Chondrocyte (in vitro differentiated cells): ENCODE results near the gene HOOK1. TPM values are rescaled to one million over a fixed set of nuclear protein-coding genes. Genes with fewer than 3 reads are reported as not detected.

Source experiments
- DNase-seq: peaks from one replicate; pipeline ENCODE4 v3.0.0; 2021; ENCODE audit warnings: mixed read lengths, low spot score
- H3K27ac Mint-ChIP-seq: one replicate; pipeline ENCODE4 v1.8.0; 2021; ENCODE audit warnings: mild to moderate bottlenecking, moderate library complexity, mixed read lengths; ENCODE audit not compliant: unreplicated experiment
- H3K27me3 Mint-ChIP-seq: 2 replicates; pipeline ENCODE4 v1.8.0; 2021; ENCODE audit warnings: low read depth, mixed read lengths
- H3K36me3 Mint-ChIP-seq: 2 replicates; pipeline ENCODE4 v1.8.0; 2021; ENCODE audit warnings: low read depth, mixed read lengths
- H3K4me1 Mint-ChIP-seq: 2 replicates; pipeline ENCODE4 v1.8.0; 2021; ENCODE audit warnings: low read depth, mild to moderate bottlenecking, mixed read lengths
- H3K4me3 Mint-ChIP-seq: one replicate; pipeline ENCODE4 v1.8.0; 2021; ENCODE audit warnings: mild to moderate bottlenecking, moderate library complexity, mixed read lengths; ENCODE audit not compliant: unreplicated experiment
- H3K9me3 Mint-ChIP-seq: 2 replicates; pipeline ENCODE4 v1.8.0; 2021; ENCODE audit warnings: low read depth, mixed read lengths
- CTCF ChIP-seq: fragments of 200-600 bp; sonication (generic); IDR thresholded peaks from 2 replicates; pipeline ENCODE4 v1.5.0; 2021; ENCODE audit warnings: antibody characterized with exemption, mild to moderate bottlenecking, moderate library complexity
- total RNA-seq: library from RNA; stranded (reverse); gene quantifications from 3 replicates; pipeline ENCODE4 v1.2.1, GENCODE V29; 2021

HOOK1 gene
- total RNA-seq, 1 donor from 2014 or later = 0.40 TPM

- no peak for TF ChIP-seq CTCF
- Mint-ChIP-seq H3K9me3 (peaks cover 4% of the 10 kb centered on the region), H3K36me3 (peaks cover 2% of the 10 kb centered on the region), H3K27me3 (peaks cover 2% of the 10 kb centered on the region), H3K27ac (no peak overlapping the region), H3K4me3 (no peak overlapping the region), H3K4me1 (no peaks in the 10 kb centered on the region)
- no peak for DNase-seq
Measured at GRCh38 chr1:59857679-59858354, 43.1 kb downstream of the HOOK1 start.

GRCh38 chr1:59866462-59866861 is 51.7 kb downstream of the HOOK1 start:
- no peak for DNase-seq
- Mint-ChIP-seq H3K9me3 (no peaks in the 10 kb centered on the region), H3K36me3 (no peaks in the 10 kb centered on the region), H3K27me3 (peaks cover 3% of the 10 kb centered on the region), H3K4me1 (peaks cover 6% of the 10 kb centered on the region), H3K27ac (no peak overlapping the region), H3K4me3 (no peak overlapping the region)
- TF ChIP-seq CTCF = no peak

GRCh38 chr1:59871746-59872145 is 57.0 kb downstream of the HOOK1 start:
- Mint-ChIP-seq H3K27me3 (peaks cover 3% of the 10 kb centered on the region), H3K4me3 (no peak overlapping the region), H3K27ac (no peak overlapping the region), H3K4me1 (no peaks in the 10 kb centered on the region), H3K36me3 (no peaks in the 10 kb centered on the region), H3K9me3 (no peaks in the 10 kb centered on the region)
- no peak for TF ChIP-seq CTCF
- no peak for DNase-seq

- Mint-ChIP-seq H3K4me1 (no peaks in the 10 kb centered on the region), H3K4me3 (no peak overlapping the region), H3K9me3 (peaks cover 10% of the 10 kb centered on the region), H3K27ac (no peak overlapping the region), H3K27me3 (peaks cover 4% of the 10 kb centered on the region), H3K36me3 (peaks cover 3% of the 10 kb centered on the region)
- no peak for TF ChIP-seq CTCF
- no peak for DNase-seq
Measured at GRCh38 chr1:59877108-59877682, 62.4 kb downstream of the HOOK1 start.

DNA sequence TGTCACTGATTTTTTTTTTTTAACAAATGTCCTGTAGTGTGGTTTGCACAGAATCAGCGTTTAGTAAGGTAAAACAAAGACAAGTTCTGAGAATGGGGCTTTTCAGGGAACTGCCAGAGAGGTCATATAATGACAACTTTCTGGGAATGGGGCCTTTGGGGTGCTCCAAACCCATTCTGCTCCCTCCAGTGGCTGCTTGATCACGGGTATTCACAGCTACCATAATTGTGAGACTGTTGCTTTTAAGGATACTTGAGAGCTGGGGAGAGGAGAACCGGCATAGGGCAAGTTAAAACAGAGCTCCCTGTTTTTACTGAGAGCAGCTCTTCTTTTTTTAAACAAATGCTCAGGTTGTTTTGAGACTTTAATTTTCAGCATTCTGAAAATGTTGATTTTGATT is 63.6 kb downstream of the HOOK1 start:
- no peaks in the 10 kb centered on the region for H3K4me1 Mint-ChIP-seq
- no peak for TF ChIP-seq CTCF
- DNase-seq = no peak
- peaks cover 9% of the 10 kb centered on the region for H3K27me3 Mint-ChIP-seq
- no peak overlapping the region for H3K27ac Mint-ChIP-seq
- H3K9me3 Mint-ChIP-seq = peaks cover 12% of the 10 kb centered on the region
- H3K4me3 Mint-ChIP-seq = no peak overlapping the region
- peaks cover 6% of the 10 kb centered on the region for H3K36me3 Mint-ChIP-seq
